ENCODE results near the gene EYS. TPM values are rescaled to one million over a fixed set of nuclear protein-coding genes. Genes with fewer than 3 reads are reported as not detected.

Gene EYS
- total RNA-seq, 2 donors from 2014 or later = not detected

DNA sequence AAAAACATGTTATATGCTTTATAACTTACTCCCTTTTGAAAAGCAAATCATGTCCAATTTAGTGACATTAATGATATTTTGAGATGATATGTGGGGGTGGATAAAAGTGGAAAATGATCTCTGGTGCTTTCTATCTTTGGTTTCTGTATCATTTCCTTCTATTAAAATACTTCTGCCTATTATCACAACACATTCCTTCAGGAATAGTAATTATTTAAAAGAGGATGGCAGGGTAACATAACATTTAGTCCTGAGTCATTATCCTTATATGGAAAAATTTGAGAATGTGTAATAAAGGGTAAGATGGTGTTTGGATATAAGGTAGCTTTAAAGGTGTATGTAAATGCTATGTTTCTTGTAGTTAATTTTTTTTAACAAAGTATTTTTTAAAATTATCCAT is 1413.7 kb downstream of the EYS start:
- no peak overlapping the region for H3K27ac Mint-ChIP-seq
- no peak for ATAC-seq
- H3K9me3 ChIP-seq (ENCODE audit: control insufficient read depth, low read length, poor library complexity, severe bottlenecking) = no peaks in the 10 kb centered on the region
- H3K4me1 Mint-ChIP-seq = no peaks in the 10 kb centered on the region
- no peak for DNase-seq
- no peaks in the 10 kb centered on the region for H3K27me3 Mint-ChIP-seq
- no peak overlapping the region for H3K4me3 Mint-ChIP-seq
- no peaks in the 10 kb centered on the region for H3K36me3 Mint-ChIP-seq (ENCODE audit: low read depth)

DNA sequence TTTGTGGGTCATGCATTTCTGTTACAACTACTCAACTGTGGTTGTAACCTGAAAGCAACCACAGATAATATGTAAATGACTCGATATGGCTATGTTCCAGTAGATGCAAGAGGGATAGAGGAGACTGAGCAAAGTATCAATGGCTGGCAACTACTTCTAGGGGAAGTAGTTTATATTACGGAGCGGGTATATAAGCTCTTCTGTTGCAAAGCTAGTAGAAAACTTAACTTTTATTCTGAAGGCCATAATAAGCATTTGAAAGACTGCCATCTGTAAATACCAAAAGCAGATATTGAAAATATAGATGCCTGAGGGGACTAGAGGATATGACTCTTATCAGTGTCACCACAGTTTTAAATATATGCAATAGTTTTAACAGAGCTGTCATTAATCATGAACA is 1416.2 kb downstream of the EYS start:
- Mint-ChIP-seq H3K27me3 (no peaks in the 10 kb centered on the region), H3K4me1 (no peaks in the 10 kb centered on the region), H3K27ac (no peak overlapping the region), H3K4me3 (no peak overlapping the region), H3K36me3 (ENCODE audit: low read depth) (no peaks in the 10 kb centered on the region)
- ATAC-seq = no peak
- DNase-seq = no peak
- H3K9me3 ChIP-seq (ENCODE audit: control insufficient read depth, low read length, poor library complexity, severe bottlenecking) = no peaks in the 10 kb centered on the region

DNA sequence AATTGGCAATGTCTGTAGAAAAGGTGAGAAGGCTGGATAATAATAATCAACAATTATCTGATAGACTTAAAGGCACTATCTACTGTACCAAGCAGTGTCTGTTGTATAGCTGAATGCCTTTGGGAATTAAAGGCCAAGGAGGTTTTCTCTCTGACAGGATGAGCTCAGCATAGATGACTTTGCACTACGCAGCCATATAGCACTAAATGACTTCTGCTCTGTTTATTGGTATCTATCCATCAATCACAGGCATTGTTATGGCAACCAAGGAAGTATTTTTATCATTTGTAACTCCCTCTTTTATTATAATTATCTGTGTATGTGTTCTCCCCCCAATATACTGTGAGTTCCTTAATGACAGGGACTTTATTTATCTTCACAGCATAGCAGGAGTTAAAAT is 1417.1 kb downstream of the EYS start:
- no peak for DNase-seq
- Mint-ChIP-seq H3K4me1 (no peaks in the 10 kb centered on the region), H3K36me3 (ENCODE audit: low read depth) (no peaks in the 10 kb centered on the region), H3K27ac (no peak overlapping the region), H3K27me3 (no peaks in the 10 kb centered on the region), H3K4me3 (no peak overlapping the region)
- no peak for ATAC-seq
- no peaks in the 10 kb centered on the region for H3K9me3 ChIP-seq (ENCODE audit: control insufficient read depth, low read length, poor library complexity, severe bottlenecking)

DNA sequence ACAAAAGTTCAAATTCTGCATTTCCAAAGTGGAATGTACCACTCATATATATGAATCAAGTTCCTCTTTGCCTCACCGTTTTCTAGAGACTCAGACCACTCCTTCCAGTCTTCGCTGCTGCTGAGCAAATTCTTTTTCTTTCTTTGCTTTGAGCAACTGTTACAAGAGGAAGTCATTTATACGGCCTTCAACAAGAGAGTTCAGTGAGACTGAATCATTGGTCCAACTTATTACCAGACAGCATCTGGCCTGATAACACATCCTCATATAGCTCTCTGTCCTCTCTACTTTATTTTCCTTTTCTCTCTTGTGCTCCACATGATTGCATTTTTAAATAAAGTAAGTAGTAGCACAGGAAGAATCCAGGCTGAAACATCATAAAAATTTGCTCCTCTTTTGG is 1418.7 kb downstream of the EYS start:
- Mint-ChIP-seq H3K4me1 (no peaks in the 10 kb centered on the region), H3K36me3 (ENCODE audit: low read depth) (no peaks in the 10 kb centered on the region), H3K4me3 (no peak overlapping the region), H3K27me3 (no peaks in the 10 kb centered on the region), H3K27ac (no peak overlapping the region)
- ATAC-seq = no peak
- no peak for DNase-seq
- H3K9me3 ChIP-seq (ENCODE audit: control insufficient read depth, low read length, poor library complexity, severe bottlenecking) = no peaks in the 10 kb centered on the region

DNA sequence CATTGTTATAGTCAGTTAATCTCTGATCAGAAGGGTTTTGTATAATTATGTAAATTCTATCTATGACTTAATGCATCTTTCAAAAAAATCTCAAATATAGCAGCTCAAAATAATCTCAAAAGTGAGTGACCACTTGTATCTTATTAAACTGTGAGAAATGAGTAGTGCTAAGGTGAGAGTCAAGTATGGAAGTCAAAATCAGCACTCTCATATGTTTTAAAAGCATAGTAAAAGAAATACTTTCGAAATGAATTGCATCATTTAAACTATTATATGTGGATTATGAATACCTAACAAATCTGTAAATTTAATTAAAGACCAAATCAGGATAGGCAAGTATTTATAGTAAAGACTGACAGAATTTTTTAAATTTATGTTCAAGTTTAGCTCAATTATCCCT is 1425.9 kb downstream of the EYS start:
- ATAC-seq (no peak), DNase-seq (no peak)
- Mint-ChIP-seq H3K27ac (no peak overlapping the region), H3K36me3 (ENCODE audit: low read depth) (no peaks in the 10 kb centered on the region), H3K4me3 (no peak overlapping the region), H3K27me3 (no peaks in the 10 kb centered on the region), H3K4me1 (no peaks in the 10 kb centered on the region)
- H3K9me3 ChIP-seq (ENCODE audit: control insufficient read depth, low read length, poor library complexity, severe bottlenecking) = no peaks in the 10 kb centered on the region

DNA sequence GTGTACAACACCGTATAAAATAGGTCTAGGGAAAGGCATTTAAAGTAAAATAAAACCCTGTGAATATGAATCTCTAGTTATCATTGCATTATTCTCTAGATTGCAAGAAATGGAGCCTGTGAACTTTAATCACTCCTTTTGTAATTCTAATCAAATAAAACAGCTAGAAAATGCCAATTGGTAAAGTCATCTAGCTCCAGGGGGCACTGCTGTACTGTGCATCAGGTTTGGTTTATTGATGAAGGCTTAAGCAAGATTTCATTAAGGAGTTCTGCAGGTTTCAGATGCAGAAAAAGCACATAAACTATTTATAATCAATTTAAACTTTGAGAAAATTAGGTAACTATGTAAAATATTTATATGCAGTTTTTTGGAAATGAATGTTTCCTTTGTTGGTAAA is 1426.5 kb downstream of the EYS start:
- H3K4me1 Mint-ChIP-seq = no peaks in the 10 kb centered on the region
- no peaks in the 10 kb centered on the region for H3K9me3 ChIP-seq (ENCODE audit: control insufficient read depth, low read length, poor library complexity, severe bottlenecking)
- no peaks in the 10 kb centered on the region for H3K36me3 Mint-ChIP-seq (ENCODE audit: low read depth)
- no peak for DNase-seq
- H3K4me3 Mint-ChIP-seq = no peak overlapping the region
- ATAC-seq = no peak
- H3K27ac Mint-ChIP-seq = no peak overlapping the region
- H3K27me3 Mint-ChIP-seq = no peaks in the 10 kb centered on the region

DNA sequence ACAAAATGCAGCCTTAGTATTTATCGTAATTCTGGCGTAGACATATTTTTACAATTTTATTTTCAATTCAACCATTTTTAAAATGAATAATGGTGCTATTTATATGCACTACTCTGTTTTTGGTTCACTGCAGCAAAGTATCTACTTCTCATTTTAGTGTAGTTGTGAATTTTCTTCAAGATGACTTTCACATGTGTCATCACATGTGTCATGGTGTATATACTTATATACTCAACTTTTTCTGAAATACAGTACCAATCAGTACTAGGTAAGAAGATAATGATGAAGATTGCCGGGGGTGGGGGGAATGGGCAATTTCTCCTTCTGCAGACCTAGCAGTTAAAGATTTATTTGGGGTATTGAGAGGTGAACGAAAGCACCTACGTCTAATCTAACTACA is 1436.9 kb downstream of the EYS start:
- no peak overlapping the region for H3K4me3 Mint-ChIP-seq
- H3K27ac Mint-ChIP-seq = no peak overlapping the region
- H3K4me1 Mint-ChIP-seq = no peaks in the 10 kb centered on the region
- peaks cover 2% of the 10 kb centered on the region for H3K36me3 Mint-ChIP-seq (ENCODE audit: low read depth)
- no peaks in the 10 kb centered on the region for H3K9me3 ChIP-seq (ENCODE audit: control insufficient read depth, low read length, poor library complexity, severe bottlenecking)
- no peak for DNase-seq
- no peak for ATAC-seq
- H3K27me3 Mint-ChIP-seq = no peaks in the 10 kb centered on the region

DNA sequence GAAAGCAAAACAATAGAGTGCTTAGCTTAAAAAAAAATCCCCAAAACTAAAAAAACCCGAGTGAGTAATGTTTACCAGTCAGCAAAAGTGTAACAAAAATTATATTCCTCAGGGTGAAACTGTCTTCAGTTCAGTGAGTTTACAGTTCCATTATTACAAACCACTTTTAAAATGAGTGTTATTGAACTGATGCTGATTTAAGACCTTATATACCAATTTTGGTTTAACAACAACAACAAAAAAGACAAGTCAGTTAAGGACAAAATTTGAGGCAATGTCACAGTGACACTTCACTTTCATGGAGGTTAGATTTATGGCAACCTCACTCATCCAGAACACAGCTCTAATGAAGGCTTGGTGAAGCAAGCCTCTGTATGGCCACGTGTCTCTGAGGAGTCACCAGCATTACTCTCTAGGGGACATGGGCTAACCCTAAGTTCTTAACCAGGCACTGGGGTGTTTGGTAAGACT is 1440.6 kb downstream of the EYS start:
- no peak overlapping the region for H3K27ac Mint-ChIP-seq
- no peaks in the 10 kb centered on the region for H3K36me3 Mint-ChIP-seq (ENCODE audit: low read depth)
- DNase-seq (no peak), ATAC-seq (no peak)
- no peaks in the 10 kb centered on the region for H3K27me3 Mint-ChIP-seq
- no peaks in the 10 kb centered on the region for H3K9me3 ChIP-seq (ENCODE audit: control insufficient read depth, low read length, poor library complexity, severe bottlenecking)
- no peak overlapping the region for H3K4me3 Mint-ChIP-seq
- H3K4me1 Mint-ChIP-seq = no peaks in the 10 kb centered on the region

DNA sequence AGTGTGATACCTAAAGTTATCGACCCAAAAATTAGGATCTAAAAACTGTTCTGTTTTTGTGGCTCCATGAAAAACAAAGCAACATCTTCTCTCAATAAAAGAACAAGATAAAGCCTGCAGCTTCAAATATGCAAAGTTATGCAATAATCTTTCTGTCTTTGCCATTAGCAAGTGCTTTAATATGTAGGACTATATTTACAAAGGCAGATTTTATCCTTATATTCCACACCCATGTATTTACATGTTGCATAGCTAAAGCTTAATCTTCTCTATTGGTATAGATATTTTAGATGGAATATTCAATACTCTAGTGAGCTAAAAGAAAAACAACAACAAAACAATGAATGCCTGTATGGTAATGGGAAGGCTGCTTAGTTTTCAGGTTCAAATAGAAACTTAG is 1443.2 kb downstream of the EYS start:
- no peak for ATAC-seq
- no peaks in the 10 kb centered on the region for H3K36me3 Mint-ChIP-seq (ENCODE audit: low read depth)

DNA sequence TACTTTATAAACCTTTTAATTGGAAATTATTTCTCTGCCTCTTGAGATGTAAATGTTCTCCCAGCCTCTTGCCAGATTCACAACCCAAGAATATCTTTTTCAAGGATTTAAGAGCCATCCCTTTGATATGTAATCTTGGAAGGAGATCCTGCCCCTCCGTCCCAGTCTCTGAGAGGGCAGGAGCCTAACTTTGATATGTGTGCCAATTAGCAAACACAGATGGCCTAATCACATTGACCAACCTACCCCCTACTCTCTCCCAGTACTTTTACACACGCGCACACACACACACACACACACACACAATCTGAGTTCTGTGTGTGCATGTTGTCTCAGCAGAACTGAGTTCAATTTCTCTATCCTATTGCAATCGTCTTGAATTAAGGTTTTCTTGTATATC is 1447.7 kb downstream of the EYS start:
- no peak for ATAC-seq
- no peaks in the 10 kb centered on the region for H3K27me3 Mint-ChIP-seq
- no peak for DNase-seq
- no peaks in the 10 kb centered on the region for H3K9me3 ChIP-seq (ENCODE audit: control insufficient read depth, low read length, poor library complexity, severe bottlenecking)
- H3K36me3 Mint-ChIP-seq (ENCODE audit: low read depth) = no peaks in the 10 kb centered on the region
- H3K27ac Mint-ChIP-seq = no peak overlapping the region
- no peaks in the 10 kb centered on the region for H3K4me1 Mint-ChIP-seq
- no peak overlapping the region for H3K4me3 Mint-ChIP-seq

More for the DNA sequence above, 1443.2 kb downstream of the EYS start:
- DNase-seq = no peak
- no peak overlapping the region for H3K4me3 Mint-ChIP-seq
- H3K9me3 ChIP-seq (ENCODE audit: control insufficient read depth, low read length, poor library complexity, severe bottlenecking) = no peaks in the 10 kb centered on the region
- H3K4me1 Mint-ChIP-seq = no peaks in the 10 kb centered on the region
- H3K27me3 Mint-ChIP-seq = no peaks in the 10 kb centered on the region
- H3K27ac Mint-ChIP-seq = no peak overlapping the region

DNA sequence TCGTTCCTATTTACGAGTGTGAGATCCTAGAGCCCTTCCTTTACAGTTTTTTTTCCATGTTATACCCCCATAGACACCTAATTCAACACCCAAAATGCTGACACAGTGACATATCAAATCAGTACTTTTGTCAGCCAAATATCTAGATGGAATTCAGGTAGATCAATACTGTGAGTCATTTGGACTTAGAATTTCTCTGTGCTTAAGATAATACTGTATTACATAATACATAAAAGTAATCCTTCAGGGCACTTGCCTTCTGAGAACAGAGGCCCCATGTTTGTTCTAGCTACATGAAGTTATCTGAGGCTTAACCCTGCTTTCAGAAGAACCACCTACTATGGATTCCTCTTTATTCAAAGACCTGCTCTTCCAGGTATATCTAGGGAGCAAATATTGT is 1448.3 kb downstream of the EYS start:
- Mint-ChIP-seq H3K4me3 (no peak overlapping the region), H3K36me3 (ENCODE audit: low read depth) (no peaks in the 10 kb centered on the region), H3K4me1 (no peaks in the 10 kb centered on the region), H3K27me3 (no peaks in the 10 kb centered on the region), H3K27ac (no peak overlapping the region)
- no peaks in the 10 kb centered on the region for H3K9me3 ChIP-seq (ENCODE audit: control insufficient read depth, low read length, poor library complexity, severe bottlenecking)
- ATAC-seq (no peak), DNase-seq (no peak)

DNA sequence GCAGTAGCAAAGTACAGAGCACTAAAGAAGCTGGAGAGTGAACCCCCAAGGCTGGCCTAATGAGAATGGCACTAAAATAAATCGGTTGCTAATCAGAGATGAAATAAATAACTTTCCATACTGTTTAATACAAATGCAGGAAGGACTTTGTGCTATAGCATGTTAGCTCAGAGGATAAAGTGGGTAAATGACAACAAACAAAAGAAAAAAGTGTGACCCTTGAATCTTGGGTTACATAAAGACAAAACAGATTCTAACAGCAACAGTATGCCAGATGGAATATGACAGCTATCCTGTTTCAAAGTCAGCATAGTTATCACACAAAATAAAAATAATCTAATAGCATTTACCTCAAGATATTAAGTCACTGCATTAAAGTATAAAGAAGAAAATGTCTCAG is 1448.7 kb downstream of the EYS start:
- Mint-ChIP-seq H3K27ac (no peak overlapping the region), H3K36me3 (ENCODE audit: low read depth) (no peaks in the 10 kb centered on the region), H3K4me1 (no peaks in the 10 kb centered on the region), H3K4me3 (no peak overlapping the region), H3K27me3 (no peaks in the 10 kb centered on the region)
- H3K9me3 ChIP-seq (ENCODE audit: control insufficient read depth, low read length, poor library complexity, severe bottlenecking) = no peaks in the 10 kb centered on the region
- no peak for ATAC-seq
- no peak for DNase-seq

DNA sequence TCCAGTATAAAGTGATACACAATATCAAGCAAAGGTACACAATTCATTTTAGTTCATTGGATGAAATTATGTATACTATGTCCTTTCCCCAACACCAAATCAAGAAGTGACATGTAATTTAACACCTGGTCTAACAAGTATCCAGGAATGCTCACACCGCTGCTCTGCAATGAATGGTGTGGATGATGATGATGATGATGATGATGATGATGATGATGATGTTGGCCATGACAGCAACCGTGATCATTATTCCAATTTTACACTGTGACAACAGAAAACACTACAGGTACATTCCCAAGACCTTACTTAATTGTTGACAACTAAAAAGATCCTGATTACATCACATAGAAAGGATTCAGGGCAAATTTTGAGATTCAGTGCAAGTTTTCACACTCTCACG is 1449.4 kb downstream of the EYS start:
- H3K9me3 ChIP-seq (ENCODE audit: control insufficient read depth, low read length, poor library complexity, severe bottlenecking) = no peaks in the 10 kb centered on the region
- Mint-ChIP-seq H3K4me3 (no peak overlapping the region), H3K27ac (no peak overlapping the region), H3K27me3 (no peaks in the 10 kb centered on the region), H3K4me1 (no peaks in the 10 kb centered on the region), H3K36me3 (ENCODE audit: low read depth) (no peaks in the 10 kb centered on the region)
- DNase-seq (no peak), ATAC-seq (no peak)

DNA sequence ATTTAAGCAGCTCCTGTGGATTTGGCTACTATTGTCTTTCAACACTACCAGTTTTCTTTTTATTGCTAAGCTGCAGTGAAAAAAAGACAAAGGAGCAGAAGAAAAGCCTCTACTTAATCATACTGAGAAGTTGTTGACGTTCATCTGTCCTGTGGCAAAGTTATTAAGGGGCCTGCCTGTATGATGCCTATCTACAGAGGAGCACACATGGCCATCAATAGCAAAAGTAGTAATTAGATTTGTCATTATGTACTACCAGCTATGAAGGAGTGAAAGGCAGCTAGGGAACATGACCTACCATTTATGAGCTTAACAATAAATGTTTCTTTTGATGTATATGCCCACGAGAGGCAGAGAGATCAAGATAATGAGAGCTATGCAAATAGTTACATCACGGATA is 1450.5 kb downstream of the EYS start:
- ATAC-seq (no peak), DNase-seq (no peak)
- no peaks in the 10 kb centered on the region for H3K9me3 ChIP-seq (ENCODE audit: control insufficient read depth, low read length, poor library complexity, severe bottlenecking)
- no peaks in the 10 kb centered on the region for H3K27me3 Mint-ChIP-seq
- H3K36me3 Mint-ChIP-seq (ENCODE audit: low read depth) = no peaks in the 10 kb centered on the region
- no peak overlapping the region for H3K27ac Mint-ChIP-seq
- no peak overlapping the region for H3K4me3 Mint-ChIP-seq
- no peaks in the 10 kb centered on the region for H3K4me1 Mint-ChIP-seq

DNA sequence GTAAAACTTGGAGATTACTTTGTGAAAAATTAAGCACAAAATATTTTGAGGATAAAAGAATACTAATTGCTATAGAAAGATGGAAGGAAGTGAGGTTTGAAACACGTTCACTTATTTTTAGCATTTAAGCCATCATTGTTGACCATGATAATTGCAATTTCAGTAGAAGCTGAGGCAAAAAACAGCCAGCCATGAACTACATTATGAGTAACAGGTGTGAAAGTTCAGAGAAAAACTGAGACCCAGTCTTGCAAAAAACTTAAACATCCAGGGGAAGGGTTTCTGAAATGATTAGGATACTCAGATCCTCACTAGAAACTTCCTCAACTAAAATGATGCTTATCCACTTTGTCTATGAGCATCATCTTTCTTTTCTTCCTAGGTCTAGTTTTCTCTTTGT is 1452.0 kb downstream of the EYS start:
- no peaks in the 10 kb centered on the region for H3K27me3 Mint-ChIP-seq
- DNase-seq = no peak
- H3K27ac Mint-ChIP-seq = no peak overlapping the region
- H3K4me3 Mint-ChIP-seq = no peak overlapping the region
- no peaks in the 10 kb centered on the region for H3K4me1 Mint-ChIP-seq
- no peaks in the 10 kb centered on the region for H3K36me3 Mint-ChIP-seq (ENCODE audit: low read depth)
- no peaks in the 10 kb centered on the region for H3K9me3 ChIP-seq (ENCODE audit: control insufficient read depth, low read length, poor library complexity, severe bottlenecking)
- ATAC-seq = no peak
